MCF 10A (cell line): Measurements from ENCODE around the gene ADISSP. TPM values are rescaled to one million over a fixed set of nuclear protein-coding genes. Genes with fewer than 3 reads are reported as not detected.

Source experiments
- BruUV-seq: library from RNA; stranded (reverse); fragments of 400-500 nt; replicated peaks from 2 replicates; lab custom pipeline; 2021; lab: Mats Ljungman, UMichigan
- CTCF ChIA-PET: fragments of 300-600 bp; sonication (Branson Sonifier 250); formaldehyde crosslinking; extraction: SDS; loops from one replicate; lab custom pipeline; 2021; ENCODE audit warnings: antibody characterized with exemption, inconsistent platforms; lab: Yijun Ruan, JAX
- POLR2A ChIA-PET: fragments of 300-600, 350-650 bp; sonication (Branson Sonifier 250); formaldehyde crosslinking; extraction: SDS; loops from one replicate; lab custom pipeline; 2020; ENCODE audit warnings: antibody characterized with exemption, inconsistent platforms; lab: Yijun Ruan, JAX
- DNase-seq: peaks from one replicate; pipeline ENCODE4 v3.0.0-alpha.2; 2018; ENCODE audit not compliant: unreplicated experiment
- H3K27ac Mint-ChIP-seq: one replicate; pipeline ENCODE4 v1.8.0; 2022; ENCODE audit warnings: mild to moderate bottlenecking, low read depth, mixed read lengths; ENCODE audit not compliant: unreplicated experiment
- H3K27me3 Mint-ChIP-seq: one replicate; pipeline ENCODE4 v1.8.0; 2022; ENCODE audit warnings: mixed read lengths; ENCODE audit not compliant: insufficient read depth, unreplicated experiment
- H3K36me3 Mint-ChIP-seq: one replicate; pipeline ENCODE4 v1.8.0; 2022; ENCODE audit warnings: mild to moderate bottlenecking, moderate library complexity, mixed read lengths; ENCODE audit not compliant: insufficient read depth, unreplicated experiment
- H3K4me1 Mint-ChIP-seq: one replicate; pipeline ENCODE4 v1.8.0; 2022; ENCODE audit warnings: mixed read lengths; ENCODE audit not compliant: insufficient read depth, unreplicated experiment
- H3K4me3 Mint-ChIP-seq: one replicate; pipeline ENCODE4 v1.8.0; 2022; ENCODE audit warnings: mild to moderate bottlenecking, moderate library complexity, mixed read lengths; ENCODE audit not compliant: unreplicated experiment
- H3K9me3 Mint-ChIP-seq: one replicate; pipeline ENCODE4 v1.8.0; 2022; ENCODE audit warnings: mixed read lengths; ENCODE audit not compliant: unreplicated experiment
- intact Hi-C: fragments of 100-400 bp; cut with micrococcal nuclease; formaldehyde crosslinking; loops from 2 replicates; pipeline ENCODE4 v1.14.1; 2022
- total RNA-seq: library from RNA; stranded (reverse); gene quantifications from 2 replicates; pipeline ENCODE4 v1.2.3, GENCODE V29; 2022
- TF ChIP-seq, protein P1 (sequence below): fragments of 200-600 bp; IDR thresholded peaks from one replicate; pipeline ENCODE4 v1.8.0; 2022; ENCODE audit warnings: antibody characterized with exemption, mild to moderate bottlenecking; ENCODE audit not compliant: unreplicated experiment

Gene ADISSP
- total RNA-seq, 1 experiment from 2014 or later = 58.8 TPM

GRCh38 chr20:3744037-3744436 is 23.5 kb downstream of the ADISSP start:
- Mint-ChIP-seq H3K4me3 (no peak overlapping the region), H3K27me3 (peaks cover 11% of the 10 kb centered on the region), H3K9me3 (no peaks in the 10 kb centered on the region), H3K4me1 (no peaks in the 10 kb centered on the region), H3K36me3 (peaks cover 7% of the 10 kb centered on the region), H3K27ac (no peak overlapping the region)
- no peak for DNase-seq
- TF ChIP-seq, protein P1, sequence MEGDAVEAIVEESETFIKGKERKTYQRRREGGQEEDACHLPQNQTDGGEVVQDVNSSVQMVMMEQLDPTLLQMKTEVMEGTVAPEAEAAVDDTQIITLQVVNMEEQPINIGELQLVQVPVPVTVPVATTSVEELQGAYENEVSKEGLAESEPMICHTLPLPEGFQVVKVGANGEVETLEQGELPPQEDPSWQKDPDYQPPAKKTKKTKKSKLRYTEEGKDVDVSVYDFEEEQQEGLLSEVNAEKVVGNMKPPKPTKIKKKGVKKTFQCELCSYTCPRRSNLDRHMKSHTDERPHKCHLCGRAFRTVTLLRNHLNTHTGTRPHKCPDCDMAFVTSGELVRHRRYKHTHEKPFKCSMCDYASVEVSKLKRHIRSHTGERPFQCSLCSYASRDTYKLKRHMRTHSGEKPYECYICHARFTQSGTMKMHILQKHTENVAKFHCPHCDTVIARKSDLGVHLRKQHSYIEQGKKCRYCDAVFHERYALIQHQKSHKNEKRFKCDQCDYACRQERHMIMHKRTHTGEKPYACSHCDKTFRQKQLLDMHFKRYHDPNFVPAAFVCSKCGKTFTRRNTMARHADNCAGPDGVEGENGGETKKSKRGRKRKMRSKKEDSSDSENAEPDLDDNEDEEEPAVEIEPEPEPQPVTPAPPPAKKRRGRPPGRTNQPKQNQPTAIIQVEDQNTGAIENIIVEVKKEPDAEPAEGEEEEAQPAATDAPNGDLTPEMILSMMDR = no peak
- ChIA-PET CTCF (interaction anchor here (0.5 to 2.7 kb wide), 7 partner anchors 9 to 488 kb away, joined by 3 to 11 read pairs (median 3); partner anchors contain the start of gene ADISSP), POLR2A (interaction anchor here (0.6 to 2.8 kb wide), 3 partner anchors 9 to 24 kb away, joined by 3 to 9 read pairs (median 6); partner anchors contain the start of gene ADISSP)
- BruUV-seq = no TSS peak
- intact Hi-C loops = no loop called here

DNA sequence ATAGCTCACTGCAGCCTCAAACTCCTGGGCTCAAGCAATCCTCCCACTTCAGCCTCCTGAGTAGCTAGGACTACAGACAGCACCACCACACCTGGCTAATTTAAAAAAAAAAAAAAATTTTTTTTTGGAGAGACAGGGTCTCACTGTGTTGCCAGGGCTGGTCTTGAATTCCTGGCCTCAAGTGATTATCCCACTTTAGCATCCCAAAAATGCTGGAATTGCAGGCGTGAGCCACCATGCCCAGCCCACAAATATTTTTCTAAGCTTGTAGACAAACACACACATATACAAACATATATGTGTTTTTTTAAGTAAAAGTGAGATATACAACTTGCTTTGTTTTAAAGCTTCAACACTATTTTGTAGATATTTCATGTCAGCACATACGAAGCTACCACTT is 24.3 kb downstream of the ADISSP start:
- Mint-ChIP-seq H3K27me3 (peaks cover 11% of the 10 kb centered on the region), H3K27ac (no peak overlapping the region), H3K4me1 (no peaks in the 10 kb centered on the region), H3K4me3 (no peak overlapping the region), H3K36me3 (peaks cover 7% of the 10 kb centered on the region), H3K9me3 (no peaks in the 10 kb centered on the region)
- ChIA-PET CTCF (interaction anchor here (0.6 to 2.7 kb wide), 10 partner anchors 9 to 683 kb away, joined by 3 to 11 read pairs (median 4); partner anchors contain the start of genes ADISSP and SPEF1), POLR2A (interaction anchor here (0.6 to 2.8 kb wide), 4 partner anchors 10 to 38 kb away, joined by 3 to 9 read pairs (median 4); partner anchors contain the start of genes ADISSP and SPEF1)
- no peak for DNase-seq
- no TSS peak for BruUV-seq
- intact Hi-C loops = no loop called here
- TF ChIP-seq, protein P1 = no peak

DNA sequence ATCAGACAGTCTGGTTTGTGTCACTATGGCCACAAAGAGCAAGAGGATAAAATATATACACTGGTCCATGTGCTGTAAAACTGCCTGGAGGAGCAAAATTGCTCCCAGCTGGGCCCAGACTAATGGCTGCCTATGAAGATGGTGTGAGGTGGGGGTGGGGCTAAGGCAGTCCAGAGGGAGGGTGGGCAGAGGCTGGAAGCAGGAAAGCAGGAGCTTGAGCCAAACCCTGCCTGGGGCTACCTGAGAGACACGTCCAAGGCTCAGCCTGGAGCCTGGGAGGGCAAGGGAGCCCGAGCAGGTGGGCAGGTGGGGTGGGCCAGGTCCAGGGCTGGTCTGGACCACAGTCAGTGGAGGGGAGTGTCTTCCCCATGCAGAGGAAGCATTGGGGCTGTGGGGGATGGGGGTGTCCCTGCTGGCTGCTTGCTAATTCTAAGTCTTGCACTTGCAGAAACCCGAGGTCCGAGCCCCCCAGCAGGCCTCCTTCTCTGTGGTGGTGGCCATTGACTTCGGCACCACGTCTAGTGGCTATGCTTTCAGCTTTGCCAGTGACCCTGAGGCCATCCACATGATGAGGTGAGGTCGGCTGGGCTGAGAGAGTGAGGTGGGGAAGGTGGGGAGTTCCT is 25.6 kb downstream of the ADISSP start:
- Mint-ChIP-seq H3K27me3 (peaks cover 11% of the 10 kb centered on the region), H3K4me3 (no peak overlapping the region), H3K4me1 (no peaks in the 10 kb centered on the region), H3K36me3 (peaks cover 7% of the 10 kb centered on the region), H3K9me3 (no peaks in the 10 kb centered on the region), H3K27ac (no peak overlapping the region)
- CTCF ChIA-PET = interaction anchor here (0.7 to 2.5 kb wide), 9 partner anchors 8 to 68 kb away, joined by 3 to 11 read pairs (median 3); partner anchors contain the start of gene SPEF1
- TF ChIP-seq, protein P1 = no peak
- BruUV-seq = no TSS peak
- POLR2A ChIA-PET = interaction anchor here (0.6 to 1.4 kb wide), 3 partner anchors 11 to 54 kb away, joined by 3 to 4 read pairs (median 3); partner anchors contain the start of genes CDC25B and SPEF1
- intact Hi-C loops = no loop called here
- DNase-seq = no peak

DNA sequence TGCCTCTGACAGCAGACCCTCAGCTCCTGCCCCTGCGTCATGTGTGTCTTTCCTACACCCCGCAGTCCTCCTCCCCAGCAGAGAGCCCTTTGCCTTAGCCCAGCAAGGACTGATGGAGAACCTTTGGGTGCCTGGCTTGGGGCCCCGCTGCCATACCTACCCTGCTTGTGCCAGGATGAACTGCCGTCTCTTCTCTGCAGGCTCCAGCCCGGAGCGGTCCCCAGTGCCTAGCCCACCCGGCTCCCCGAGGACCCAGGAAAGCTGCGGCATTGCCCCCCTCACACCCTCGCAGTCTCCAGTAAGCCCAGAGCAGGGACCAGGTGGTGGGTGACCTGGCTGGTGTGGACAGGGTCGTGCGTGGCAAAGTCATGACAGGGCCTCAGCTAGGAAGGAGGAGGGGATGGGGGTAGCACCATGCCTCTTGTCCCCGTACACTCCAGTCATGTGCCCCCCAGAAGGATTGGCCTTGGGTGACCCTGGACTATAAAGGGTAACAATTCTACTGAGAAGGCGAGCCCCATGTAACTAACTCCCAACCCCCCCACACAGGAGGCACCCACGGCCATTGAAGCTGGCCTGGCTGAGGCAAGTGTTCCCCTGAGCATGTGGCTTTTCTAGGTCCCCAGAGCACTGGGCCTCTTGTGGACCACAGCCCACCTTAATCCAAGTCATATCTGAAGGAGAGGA is 26.8 kb downstream of the ADISSP start:
- H3K4me3 Mint-ChIP-seq = no peak overlapping the region
- TF ChIP-seq, protein P1 = no peak
- no TSS peak for BruUV-seq
- no peaks in the 10 kb centered on the region for H3K4me1 Mint-ChIP-seq
- no peak for DNase-seq
- POLR2A ChIA-PET = interaction anchor here (0.6 kb wide), 3 partner anchors 10 to 94 kb away, joined by 3 to 4 read pairs (median 3); no protein-coding TSS in a partner anchor
- peaks cover 6% of the 10 kb centered on the region for H3K36me3 Mint-ChIP-seq
- CTCF ChIA-PET = interaction anchor here (0.6 to 2.5 kb wide), 10 partner anchors 9 to 589 kb away, joined by 3 to 11 read pairs (median 4); no protein-coding TSS in a partner anchor
- peaks cover 11% of the 10 kb centered on the region for H3K27me3 Mint-ChIP-seq
- no peaks in the 10 kb centered on the region for H3K9me3 Mint-ChIP-seq
- no peak overlapping the region for H3K27ac Mint-ChIP-seq
- intact Hi-C loops = no loop called here
